HS-5 (cell line): Measurements from ENCODE around the gene NAGS.
"Not testable (repeated sequence)": the region's sequence is repeated elsewhere in the genome, so short reads cannot be mapped to it uniquely, and the experiment has no call there.

Experiments used
- DNase-seq: peaks from one replicate; pipeline ENCODE4 v3.0.0-alpha.2; 2012; ENCODE audit warnings: low read depth

NAGS gene, protein sequence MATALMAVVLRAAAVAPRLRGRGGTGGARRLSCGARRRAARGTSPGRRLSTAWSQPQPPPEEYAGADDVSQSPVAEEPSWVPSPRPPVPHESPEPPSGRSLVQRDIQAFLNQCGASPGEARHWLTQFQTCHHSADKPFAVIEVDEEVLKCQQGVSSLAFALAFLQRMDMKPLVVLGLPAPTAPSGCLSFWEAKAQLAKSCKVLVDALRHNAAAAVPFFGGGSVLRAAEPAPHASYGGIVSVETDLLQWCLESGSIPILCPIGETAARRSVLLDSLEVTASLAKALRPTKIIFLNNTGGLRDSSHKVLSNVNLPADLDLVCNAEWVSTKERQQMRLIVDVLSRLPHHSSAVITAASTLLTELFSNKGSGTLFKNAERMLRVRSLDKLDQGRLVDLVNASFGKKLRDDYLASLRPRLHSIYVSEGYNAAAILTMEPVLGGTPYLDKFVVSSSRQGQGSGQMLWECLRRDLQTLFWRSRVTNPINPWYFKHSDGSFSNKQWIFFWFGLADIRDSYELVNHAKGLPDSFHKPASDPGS

DNA sequence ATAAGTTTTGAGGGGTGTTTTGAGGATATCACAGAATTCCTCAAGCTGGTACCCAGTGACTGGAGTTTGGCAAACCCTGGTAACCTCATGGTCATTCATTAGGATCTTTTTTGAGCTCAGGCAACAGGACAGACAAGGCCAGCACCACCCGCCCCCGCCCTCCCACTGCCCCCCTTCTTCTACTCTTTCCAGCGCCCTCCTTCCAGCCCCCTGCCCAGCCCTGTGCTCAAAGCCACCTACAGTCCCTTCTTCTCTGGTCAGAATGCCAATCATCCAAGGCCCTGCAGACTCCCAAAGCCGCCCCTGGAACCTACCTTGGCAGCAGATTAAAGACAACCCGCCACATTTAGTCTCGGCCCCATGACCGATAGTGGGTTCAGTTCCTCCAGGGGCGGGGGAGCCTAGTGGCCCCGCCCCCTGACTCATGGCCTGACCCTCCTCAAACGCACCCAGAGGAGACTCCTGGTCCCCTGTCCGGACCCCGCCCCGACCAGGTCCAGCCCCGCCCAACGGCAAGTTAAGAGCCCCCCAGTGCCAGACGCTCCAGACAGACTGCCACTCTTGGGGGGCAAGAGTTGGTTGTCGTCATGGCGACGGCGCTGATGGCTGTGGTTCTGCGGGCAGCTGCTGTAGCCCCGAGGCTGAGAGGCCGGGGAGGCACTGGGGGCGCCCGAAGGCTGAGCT lies at the start of gene NAGS:
Gene NAGS, plus strand, starts transcription at position 546 of the 684 bp plus-strand sequence. Its CDS starts 42 bp downstream, at position 588.
- no peak for DNase-seq

DNA sequence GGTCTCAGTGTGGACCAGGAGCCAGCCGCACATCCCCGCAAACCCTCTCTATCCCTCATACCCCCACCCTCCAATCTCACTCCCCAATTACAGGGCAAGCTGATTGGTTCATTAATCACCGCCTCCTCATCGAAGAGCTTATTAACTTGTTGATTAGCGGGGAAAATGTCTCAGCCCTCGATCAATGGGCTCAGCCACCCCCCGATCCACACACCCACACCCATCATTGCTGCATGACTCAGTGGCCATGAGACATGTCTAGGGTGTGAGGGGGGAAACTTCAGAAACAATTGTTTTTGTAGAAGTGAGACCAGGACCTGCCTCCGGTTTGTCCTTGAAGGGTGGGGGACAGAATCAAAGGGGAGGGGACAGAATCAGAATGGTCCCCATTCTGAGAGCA lies 48.2 kb upstream of the NAGS start:
- DNase-seq: no peak

DNA sequence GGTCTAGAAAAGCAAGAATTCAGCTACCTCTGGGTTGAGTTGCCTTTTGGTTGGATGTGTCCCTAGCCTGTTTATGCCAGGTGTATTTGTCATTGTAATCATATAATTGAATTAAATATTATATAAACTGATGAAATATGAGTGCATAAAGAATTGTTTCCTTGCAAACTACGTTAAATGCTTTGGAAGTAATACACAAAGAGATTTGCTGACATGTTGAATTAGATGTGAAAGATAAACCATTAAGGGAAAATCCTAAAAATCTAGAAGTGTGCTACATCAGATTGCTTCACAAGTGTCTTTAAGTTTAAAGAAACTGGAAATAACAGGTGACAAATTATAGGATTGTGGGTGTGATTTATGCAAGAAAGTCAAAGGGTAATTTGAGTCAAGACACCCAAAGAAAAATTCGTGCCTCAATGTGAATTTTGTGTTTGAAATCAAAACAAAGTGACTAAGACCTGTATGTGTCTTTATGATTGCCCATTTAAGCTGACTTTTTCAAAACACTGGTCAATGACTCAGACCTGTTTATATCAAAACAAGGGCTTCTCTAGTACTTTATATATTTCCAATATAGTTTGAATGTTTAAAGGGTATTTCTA lies 45.6 kb upstream of the NAGS start:
- no peak for DNase-seq

DNA sequence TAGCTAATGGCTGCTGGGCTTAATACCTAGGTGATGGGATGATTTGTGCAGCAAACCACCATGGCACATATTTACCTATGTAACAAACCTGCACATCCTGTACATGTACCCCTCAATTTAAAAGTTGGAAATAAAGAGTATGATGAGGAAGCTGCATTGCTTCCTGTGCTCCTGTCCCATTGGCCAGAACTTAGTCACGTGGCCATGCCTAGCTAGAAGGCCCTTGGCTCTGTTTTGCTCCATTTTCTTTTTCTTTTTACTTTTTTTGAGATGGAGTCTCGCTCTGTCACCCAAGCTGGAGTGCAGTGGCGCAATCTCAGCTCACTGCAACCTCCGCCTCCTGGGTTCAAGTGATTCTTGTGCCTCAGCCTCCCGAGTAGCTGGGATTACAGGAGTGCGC lies 43.1 kb upstream of the NAGS start:
- DNase-seq: not testable (repeated sequence)

DNA sequence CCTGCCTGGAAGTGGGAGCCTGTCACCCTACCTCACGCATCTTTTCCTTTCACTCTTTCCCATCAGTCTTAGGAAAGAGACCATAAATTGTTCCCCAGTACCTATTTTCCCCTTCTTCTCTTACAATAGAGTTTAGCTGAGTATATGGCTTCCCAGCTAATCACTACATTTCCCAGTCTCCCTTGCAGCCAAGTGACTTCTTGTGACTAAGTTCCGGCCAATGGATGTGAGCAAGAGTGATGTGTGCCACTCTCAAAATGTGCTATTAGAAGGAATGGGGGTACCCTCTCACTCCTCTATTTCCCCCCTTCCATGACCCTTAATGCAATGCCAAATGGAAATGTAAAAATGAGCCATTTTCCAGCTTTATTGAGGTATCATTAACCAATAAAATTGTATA lies 42.5 kb upstream of the NAGS start:
- no peak for DNase-seq

DNA sequence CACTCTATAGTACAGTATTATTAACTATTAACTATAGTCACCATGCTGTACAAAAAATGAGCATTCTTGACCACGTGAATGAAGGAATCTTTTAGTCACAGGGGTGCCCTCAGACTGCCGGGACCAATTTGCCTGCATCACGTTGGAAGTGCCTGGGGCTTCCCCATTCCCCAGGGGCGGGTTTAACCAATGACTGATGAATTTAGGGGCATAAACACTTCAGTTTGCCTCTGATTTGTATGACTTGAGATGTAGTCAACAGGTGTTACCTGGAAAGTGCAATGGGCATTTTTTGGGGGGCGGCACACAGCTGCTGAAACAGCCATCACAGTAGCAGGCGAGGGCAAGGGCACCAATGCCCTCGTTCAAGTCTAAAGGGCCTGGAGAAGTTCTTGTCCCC lies 41.9 kb upstream of the NAGS start:
- DNase-seq: no peak

DNA sequence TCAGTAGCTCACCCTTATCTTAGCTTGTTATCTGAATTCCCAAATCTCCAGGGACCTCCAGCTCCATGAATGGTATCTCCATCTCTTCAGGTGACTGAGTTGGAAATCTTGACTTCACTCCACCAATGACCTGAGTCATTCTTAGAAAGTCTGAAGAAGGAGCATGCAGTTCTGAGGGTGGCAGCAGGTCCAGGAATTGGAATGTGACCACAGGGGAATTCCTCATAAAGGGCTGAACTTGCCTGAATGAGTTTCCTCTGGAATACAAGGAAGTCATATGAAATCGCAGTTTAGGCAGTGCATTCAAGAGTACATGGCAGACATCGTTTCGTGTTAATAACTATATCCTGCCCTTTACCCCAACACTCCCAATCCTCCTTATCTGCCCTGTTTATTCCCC lies 38.1 kb upstream of the NAGS start:
- DNase-seq: no peak

DNA sequence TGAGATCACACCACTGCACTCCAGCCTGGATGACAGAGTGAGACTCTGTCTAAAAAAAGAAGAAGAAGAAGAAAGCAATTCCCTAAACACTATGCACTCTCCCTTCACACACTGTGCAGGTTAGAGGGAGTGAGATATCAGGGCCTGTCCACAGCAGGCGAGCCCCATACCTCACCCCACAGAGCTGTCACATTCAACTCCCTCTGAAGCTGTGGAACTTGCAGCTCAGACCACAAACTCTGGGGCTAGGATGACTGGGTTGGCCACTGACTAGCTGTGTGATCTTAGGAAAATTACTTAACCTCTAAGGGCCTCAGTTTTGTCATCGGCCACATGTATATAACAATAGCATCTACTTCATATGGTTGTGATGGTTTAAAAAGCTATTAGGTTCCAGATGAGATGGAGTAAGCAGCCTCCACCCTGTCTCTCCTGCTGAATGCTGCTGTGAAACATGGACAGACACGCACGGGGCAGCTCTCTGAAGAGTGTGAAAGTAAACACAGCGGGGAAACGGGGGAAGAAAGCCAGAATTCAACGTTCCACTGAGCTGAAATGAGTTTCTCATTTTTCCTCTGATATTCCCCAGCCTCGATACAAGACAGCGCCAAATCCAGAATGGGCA lies 37.1 kb upstream of the NAGS start:
- DNase-seq: no peak

DNA sequence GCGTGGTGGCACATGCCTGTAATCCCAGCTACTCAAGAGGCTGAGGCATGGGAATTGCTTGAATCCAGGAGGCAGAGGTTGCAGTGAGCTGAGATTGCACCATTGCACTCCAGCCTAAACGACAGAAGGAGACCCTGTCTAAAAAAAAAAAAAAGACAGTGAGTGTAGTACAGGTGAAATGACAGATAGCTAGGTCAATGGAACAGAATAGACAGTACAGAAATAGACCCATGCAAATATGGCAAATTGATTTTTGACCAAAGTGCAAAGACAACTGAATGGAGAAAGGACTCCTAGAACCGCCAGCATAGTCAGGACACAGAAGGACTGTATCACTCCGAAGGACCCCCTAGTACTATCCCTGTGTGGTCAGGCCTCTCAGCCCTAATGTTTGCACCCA lies 34.1 kb upstream of the NAGS start:
- no peak for DNase-seq

DNA sequence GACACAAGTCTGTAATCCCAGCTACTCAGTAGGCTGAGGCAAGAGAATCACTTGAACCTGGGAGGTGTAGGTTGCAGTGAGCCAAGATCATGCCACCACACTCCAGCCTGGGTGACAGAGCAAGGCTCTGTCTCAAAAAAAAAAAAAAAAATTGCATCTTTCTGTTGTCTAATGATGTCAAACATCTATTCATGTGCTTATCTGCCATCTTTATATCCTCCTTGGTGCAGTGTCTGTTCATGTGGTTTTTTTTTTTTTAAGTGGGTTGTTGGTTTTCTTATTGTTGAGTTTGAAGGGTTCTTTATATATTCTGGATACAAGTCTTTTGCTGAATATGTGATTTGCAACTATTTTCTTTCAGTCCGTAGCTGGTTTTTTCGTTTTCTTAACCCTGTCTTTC lies 33.0 kb upstream of the NAGS start:
- DNase-seq: not testable (repeated sequence)

DNA sequence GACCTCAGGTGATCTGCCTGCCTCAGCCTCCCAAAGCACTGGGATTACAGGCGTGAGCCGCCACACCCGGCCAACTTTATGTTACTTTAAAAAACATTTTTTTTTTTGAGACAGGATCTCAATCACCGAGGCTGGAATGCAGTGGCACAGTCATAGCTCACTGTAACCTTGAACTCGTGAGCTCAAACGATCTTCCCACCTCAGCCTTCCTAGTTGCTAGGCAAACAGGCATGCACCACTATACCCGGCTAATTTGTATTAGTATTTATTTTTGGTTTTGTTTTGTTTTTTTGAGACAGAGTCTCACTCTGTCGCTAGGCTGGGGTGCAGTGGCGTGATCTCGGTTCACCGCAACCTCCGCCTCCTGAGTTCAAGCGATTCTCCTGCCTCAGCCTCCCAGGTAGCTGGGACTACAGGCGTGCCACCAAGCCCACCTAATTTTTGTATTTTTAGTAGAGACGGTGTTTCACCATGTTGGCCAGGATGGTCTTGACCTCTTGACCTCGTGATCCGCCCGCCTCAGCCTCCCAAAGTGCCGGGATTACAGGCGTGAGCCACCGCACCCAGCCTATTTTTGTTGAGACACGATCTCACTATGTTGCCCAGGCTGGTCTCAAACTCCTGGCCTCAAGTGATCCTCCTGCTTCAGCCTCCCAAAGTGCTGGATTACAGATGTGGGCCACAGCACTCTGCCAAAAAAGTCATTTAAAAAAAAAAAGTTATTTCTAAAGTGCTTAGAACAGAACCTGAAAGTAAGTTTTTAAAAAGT lies 31.8 kb upstream of the NAGS start:
- DNase-seq: not testable (repeated sequence)

DNA sequence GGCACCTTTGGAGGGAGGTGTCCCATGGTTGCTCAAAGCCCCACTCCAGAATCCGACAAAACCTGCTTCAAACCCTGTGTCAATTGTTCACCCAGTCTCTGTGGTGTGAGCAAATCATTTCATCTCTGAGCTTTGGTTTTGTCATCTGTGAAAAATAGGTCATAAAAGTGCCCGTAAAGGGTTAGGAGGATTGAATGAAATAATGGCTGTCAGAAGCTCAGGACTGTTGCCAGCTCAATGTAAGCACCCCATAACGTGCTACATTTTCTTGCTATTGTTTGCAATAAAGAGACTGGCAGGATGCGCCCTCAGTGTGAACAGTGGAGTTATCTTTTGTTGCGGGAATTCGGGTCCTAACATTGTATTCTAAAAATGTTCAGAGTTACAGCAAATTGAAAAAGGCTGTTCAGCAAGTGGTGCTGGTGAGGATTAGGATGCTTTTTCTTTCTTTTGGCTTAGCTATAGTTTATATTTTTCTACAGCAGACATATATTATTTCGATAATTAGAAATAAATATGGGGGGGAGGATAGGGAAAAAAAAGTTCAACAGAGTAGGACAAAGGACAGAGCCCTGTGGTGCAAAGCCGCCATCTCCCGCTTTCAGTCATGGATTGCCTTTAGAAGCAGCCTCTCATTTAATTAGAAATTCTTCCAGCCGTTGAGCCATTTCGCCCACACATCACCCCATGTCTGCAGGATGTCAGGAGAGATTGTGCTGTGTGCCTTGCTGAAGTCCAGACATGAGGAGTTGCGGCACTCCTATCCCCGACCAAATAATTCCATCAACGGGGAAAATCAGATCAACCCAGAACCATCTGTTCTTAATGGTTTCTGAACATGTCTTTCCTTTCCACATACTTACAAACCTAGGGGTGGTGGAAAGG lies 29.8 kb upstream of the NAGS start:
- DNase-seq: no peak

DNA sequence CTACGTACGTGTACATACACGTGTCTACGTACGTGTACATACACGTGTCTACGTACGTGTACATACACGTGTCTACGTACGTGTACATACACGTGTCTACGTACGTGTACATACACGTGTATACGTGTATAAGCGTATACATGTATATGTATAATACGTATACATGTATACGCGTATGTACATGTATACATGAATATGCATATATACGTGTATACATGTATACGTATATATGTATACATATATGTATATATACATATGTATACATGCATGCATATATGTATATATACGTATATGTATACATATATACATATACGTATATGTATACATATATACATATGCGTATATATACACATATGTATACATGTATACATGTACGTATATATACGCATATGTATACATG lies 28.5 kb upstream of the NAGS start:
- DNase-seq: no peak

DNA sequence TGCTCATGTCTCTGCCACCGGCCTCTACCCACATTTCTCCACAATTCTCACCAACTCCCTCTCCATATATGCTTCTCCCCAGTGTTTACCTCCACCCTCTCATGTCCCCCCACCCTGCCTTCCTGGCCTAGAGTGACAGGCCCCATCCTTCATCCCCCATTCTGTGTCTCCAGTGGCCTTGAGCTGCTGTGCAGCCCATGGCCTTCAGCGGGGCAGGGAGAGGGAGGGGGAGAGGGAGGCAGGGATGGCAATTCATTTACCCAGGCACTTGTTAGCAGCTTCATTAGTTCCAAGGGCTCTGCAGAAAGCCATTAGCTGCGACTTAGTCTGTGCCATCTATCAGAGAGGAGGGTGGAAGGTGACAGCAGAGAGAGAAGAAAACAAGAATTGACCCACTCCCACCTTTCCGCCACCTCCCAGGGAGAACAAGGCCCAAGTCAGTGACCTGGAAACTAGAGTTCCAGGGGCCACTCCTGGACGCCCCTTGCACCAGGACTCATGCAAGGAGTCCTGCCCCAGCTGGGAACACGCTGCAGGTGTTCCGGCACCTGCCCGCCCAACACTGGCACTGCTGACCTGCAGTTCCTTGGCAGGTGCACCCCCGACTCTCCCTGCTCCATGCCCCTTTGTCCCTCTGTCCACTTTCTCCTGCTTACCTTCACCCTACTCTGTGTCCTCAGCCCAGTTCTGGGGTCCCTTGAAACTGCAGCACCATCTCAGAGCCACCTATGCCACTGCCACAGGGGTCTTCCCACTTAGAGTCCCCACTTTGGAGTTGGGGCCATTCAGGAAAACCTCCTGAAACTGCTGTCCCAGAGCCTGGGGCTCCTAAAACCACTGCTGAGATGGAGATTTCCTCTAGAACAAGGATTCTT lies 27.2 kb upstream of the NAGS start:
- no peak for DNase-seq

DNA sequence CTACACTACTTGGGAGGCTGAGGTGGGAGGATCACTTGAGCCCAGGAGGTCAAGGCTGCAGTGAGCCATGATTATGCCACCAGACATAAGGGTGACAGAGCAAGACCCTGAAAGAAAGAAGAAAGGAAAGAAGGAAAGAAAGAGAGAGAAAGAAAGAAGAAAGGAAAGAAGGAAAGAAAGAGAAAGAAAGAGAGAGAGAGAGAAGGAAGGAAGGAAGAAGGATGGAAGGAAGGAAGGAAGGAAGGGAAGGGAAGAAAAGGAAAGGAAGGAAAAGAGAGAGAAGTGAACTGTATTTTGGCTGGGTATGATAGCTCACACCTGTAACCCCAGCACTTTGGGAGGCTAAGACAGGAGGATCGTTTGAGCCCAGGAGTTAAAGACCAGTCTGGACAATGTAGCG lies 26.3 kb upstream of the NAGS start:
- DNase-seq: no peak

DNA sequence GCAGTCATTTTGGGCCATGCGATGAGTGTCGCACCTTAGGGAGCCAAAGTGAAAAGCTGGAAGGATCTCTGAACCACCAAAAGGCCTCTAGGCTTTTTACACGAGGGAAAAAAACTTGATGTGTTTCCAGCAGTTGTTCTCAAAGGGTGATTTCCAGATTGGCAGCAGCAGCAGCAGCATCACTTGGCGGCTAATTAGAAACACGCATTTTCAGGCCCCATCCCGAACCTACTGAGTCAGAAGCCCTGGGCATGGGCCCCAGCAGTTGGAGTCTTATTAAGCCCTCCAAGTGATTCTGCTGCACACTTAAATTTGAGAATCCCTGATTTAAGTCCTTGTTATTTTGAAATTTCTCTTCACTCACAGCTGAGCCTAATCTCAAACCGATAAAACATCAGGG lies 25.4 kb upstream of the NAGS start:
- DNase-seq: no peak

DNA sequence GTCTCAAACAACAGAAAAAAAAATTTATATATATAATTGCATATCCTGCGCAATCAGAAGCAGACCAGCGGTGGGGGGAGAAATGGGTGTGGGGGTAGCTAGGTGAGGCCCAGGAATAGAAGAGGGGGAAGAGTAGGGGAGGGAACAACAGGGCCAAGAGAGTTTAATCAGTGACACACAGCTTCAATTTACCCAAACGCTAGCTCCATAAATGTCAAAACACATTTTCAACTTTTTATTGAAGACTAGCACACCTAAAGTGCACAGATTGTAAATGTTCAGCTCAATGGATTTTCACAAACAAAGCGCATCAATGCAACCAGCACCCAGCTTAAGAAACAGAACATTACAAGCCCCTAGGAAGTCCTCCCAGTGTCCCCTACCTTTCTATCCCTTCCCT lies 24.8 kb upstream of the NAGS start:
- no peak for DNase-seq

DNA sequence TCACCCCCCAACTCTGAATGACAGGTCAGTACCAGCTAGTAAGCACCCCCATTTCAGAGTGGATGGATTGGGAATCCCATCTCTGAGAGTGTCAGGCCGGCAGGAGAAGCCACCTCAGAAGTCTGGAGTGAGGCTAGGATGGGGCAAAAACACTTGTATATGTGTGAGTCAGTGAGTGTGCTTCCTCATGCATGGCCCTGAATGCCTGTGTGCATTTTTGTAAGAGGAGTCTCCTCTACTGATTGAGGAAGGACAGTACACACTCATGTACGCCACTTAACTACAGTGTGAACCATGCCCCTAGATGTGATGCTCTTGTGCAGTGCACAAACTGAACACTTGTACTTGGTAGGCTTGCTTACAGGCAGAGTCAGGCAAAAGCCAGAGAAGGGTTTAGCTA lies 22.3 kb upstream of the NAGS start:
- no peak for DNase-seq

DNA sequence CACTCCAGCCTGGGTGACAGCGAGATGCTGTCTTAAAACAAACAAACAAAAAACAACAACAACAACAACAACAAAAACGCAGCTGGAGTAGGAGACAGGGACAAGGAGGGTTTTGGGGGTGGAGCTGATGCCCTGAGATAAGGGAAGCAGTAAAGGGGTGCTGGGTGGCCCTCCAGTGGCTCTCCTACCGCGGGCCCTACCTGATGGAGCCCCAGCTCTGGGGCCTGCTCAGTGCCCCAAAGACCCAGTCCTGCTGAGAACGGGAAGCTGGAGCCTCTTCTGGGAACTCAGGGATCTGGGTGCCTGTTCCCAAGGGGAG lies 21.3 kb upstream of the NAGS start:
- DNase-seq: no peak
